Astrocyte of the cerebellum (primary cell): ENCODE data around the gene ATG2A.

Experiments used
- DNase-seq: peaks from one replicate; pipeline ENCODE4 v3.0.0-alpha.2; 2011; ENCODE audit warnings: low read depth
- H3K4me3 ChIP-seq: 2 replicates; pipeline ENCODE4 v1.5.1; 2011; ENCODE audit warnings: mild to moderate bottlenecking, low read depth, low read length, moderate library complexity
- CTCF ChIP-seq: IDR thresholded peaks from 2 replicates; pipeline ENCODE4 v1.5.1; 2012; ENCODE audit warnings: low read length, low read depth, moderate library complexity, mild to moderate bottlenecking; ENCODE audit errors: missing control alignments
- in situ Hi-C: cut with HindIII; loops from 2 replicates; pipeline ENCODE4 v1.10.0; 2017; ENCODE audit warnings: low sequenced_read_pairs

ATG2A gene

GRCh38 chr11:64919627-64920026 is 2.6 kb upstream of the ATG2A start:
- no peak for TF ChIP-seq CTCF
- no peak overlapping the region for H3K4me3 ChIP-seq

GRCh38 chr11:64918017-64918416 is 1.0 kb upstream of the ATG2A start:
- in situ Hi-C loops, result no loop called here
- peak; percentile 53 for DNase-seq
- TF ChIP-seq CTCF, result peak; percentile 4
- peak overlapping the region; percentile 75 for H3K4me3 ChIP-seq

More at GRCh38 chr11:64919627-64920026, 2.6 kb upstream of the ATG2A start:
- no peak for DNase-seq
- in situ Hi-C loops, result no loop called here

GRCh38 chr11:64917663-64917995 is 620 bp upstream of the ATG2A start:
- no peak for DNase-seq
- H3K4me3 ChIP-seq, result peak overlapping the region; percentile 75
- in situ Hi-C loops, result no loop called here
- no peak for TF ChIP-seq CTCF

- no peak for DNase-seq
- no peak for TF ChIP-seq CTCF
- peak overlapping the region; percentile 75 for H3K4me3 ChIP-seq
- in situ Hi-C loops, result no loop called here
Measured at GRCh38 chr11:64916040-64916774, 802 bp downstream of the ATG2A start.

GRCh38 chr11:64915376-64915887 is 1.6 kb downstream of the ATG2A start:
- DNase-seq, result no peak
- peak overlapping the region; percentile 75 for H3K4me3 ChIP-seq
- in situ Hi-C loops, result no loop called here
- TF ChIP-seq CTCF, result no peak

GRCh38 chr11:64914123-64914522 is 2.9 kb downstream of the ATG2A start:
- in situ Hi-C loops, result no loop called here

More at GRCh38 chr11:64914123-64914522, 2.9 kb downstream of the ATG2A start:
- no peak overlapping the region for H3K4me3 ChIP-seq
- no peak for TF ChIP-seq CTCF
- DNase-seq, result no peak
